Mammary epithelial cell (primary cell): Measurements from ENCODE around the gene ATP13A1.

Source experiments
- EZH2 ChIP-seq: IDR thresholded peaks from 2 replicates; pipeline ENCODE4 v1.6.1; 2012; ENCODE audit warnings: low read length, inconsistent platforms, borderline replicate concordance
- TF ChIP-seq, protein P1 (sequence below), 2 donors: IDR thresholded peaks in 1 of 2; conservative IDR thresholded peaks in 1 of 2; 2 replicates each; pipeline ENCODE4 v1.5.1; 2011 to 2012; ENCODE audit warnings: inconsistent platforms in 2 of 2, low read length in 2 of 2, mild to moderate bottlenecking in 2 of 2, control low read depth in 1 of 2, low read depth in 1 of 2; ENCODE audit not compliant: insufficient read depth in 1 of 2; ENCODE audit errors: extremely low read depth in 1 of 2

GRCh38 chr19:19630426-19630825, 33.0 kb downstream of the ATP13A1 start:
- TF ChIP-seq, protein P1, sequence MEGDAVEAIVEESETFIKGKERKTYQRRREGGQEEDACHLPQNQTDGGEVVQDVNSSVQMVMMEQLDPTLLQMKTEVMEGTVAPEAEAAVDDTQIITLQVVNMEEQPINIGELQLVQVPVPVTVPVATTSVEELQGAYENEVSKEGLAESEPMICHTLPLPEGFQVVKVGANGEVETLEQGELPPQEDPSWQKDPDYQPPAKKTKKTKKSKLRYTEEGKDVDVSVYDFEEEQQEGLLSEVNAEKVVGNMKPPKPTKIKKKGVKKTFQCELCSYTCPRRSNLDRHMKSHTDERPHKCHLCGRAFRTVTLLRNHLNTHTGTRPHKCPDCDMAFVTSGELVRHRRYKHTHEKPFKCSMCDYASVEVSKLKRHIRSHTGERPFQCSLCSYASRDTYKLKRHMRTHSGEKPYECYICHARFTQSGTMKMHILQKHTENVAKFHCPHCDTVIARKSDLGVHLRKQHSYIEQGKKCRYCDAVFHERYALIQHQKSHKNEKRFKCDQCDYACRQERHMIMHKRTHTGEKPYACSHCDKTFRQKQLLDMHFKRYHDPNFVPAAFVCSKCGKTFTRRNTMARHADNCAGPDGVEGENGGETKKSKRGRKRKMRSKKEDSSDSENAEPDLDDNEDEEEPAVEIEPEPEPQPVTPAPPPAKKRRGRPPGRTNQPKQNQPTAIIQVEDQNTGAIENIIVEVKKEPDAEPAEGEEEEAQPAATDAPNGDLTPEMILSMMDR (conservative IDR thresholded peaks at IDR 0.05 in 1 of 2, IDR thresholded peaks at IDR 0.05 in 1 of 2; ENCODE audit: extremely low read depth in 1 of 2, insufficient read depth in 1 of 2, low read depth in 1 of 2, low read length in 2 of 2) = no peak
- no peak for TF ChIP-seq EZH2
